ENCODE results near the gene HYLS1. TPM values are rescaled to one million over a fixed set of nuclear protein-coding genes. Genes with fewer than 3 reads are reported as not detected.

Gene HYLS1
- total and polyA plus RNA-seq, 9 of the 15 experiments (the other 6 are each of a cell fraction or from before 2014, with no cell fraction given), result 2.7 to 8.2 (median 4.8) TPM

GRCh38 chr11:125902927-125903710, 15.7 kb downstream of the HYLS1 start, which contains the start of gene PUS3 (continued):
- TF ChIP-seq EGR1 (conservative IDR thresholded peaks at IDR 0.05) (no peak; the same call in 1 of the 2 replicates), ZNF224 (CRISPR knock-in tag; IDR thresholded peaks at IDR 0.05) (no peak), CEBPB (tag; IDR thresholded peaks at IDR 0.05) (no peak), HOXB6 (CRISPR knock-in tag; IDR thresholded peaks at IDR 0.05; ENCODE audit: borderline replicate concordance) (no peak), SMARCB1 (IDR thresholded peaks at IDR 0.05; ENCODE audit: insufficient read length, low read depth) (no peak), HDAC1 (IDR thresholded peaks at IDR 0.05) (peak in 1 of 2 experiments; percentile 85; a peak in 2 of 4 replicates), MTA2 (IDR thresholded peaks at IDR 0.05; ENCODE audit: low read depth) (no peak), MECOM (CRISPR knock-in tag; IDR thresholded peaks at IDR 0.05) (no peak), RBM25 (IDR thresholded peaks at IDR 0.05; ENCODE audit: low read depth, low read length, severe bottlenecking) (no peak), HES1 (IDR thresholded peaks at IDR 0.05; ENCODE audit: low read depth) (no peak), MED1 (CRISPR knock-in tag; IDR thresholded peaks at IDR 0.05; ENCODE audit: borderline replicate concordance) (no peak), ARHGAP35 (IDR thresholded peaks at IDR 0.05; ENCODE audit: partially characterized antibody) (no peak)

Measured in K562 (cell line).